Pancreas (tissue), 10 donors: Measurements from ENCODE around the gene SENP5. TPM values are rescaled to one million over a fixed set of nuclear protein-coding genes. Genes with fewer than 3 reads are reported as not detected.

Experiments used
- ATAC-seq, 4 donors: fragments of 200-7000 bp; cut with Tn5 transposase; one replicate each; pipeline versions ENCODE4 v1.8.0 to v1.9.1; 2020; ENCODE audit warnings: mild to moderate bottlenecking in 4 of 4, moderate library complexity in 4 of 4
- DNase-seq, 6 donors: peaks; one replicate each; pipeline ENCODE4 v3.0.0-alpha.2; 2020
- FAIRE-seq: peaks from 2 replicates; lab custom pipeline; 2012; peaks lifted over from hg19 to GRCh38; lab: Jason Lieb, UNC
- H3K27ac ChIP-seq, 4 donors: fragments of 200-600 bp; sonication (generic); 1 replicate in 3 of 4; 2 replicates in 1 of 4; pipeline versions ENCODE4 v1.5.0 to v1.8.0; 2020
- H3K27me3 ChIP-seq, 4 donors: fragments of 200-600 bp; one replicate each; pipeline ENCODE4 v1.8.0; 2021
- H3K36me3 ChIP-seq, 3 donors: fragments of 200-600 bp; sonication (generic) in 1 of 3; one replicate each; pipeline versions ENCODE4 v1.5.0 to v1.8.0; 2020 to 2021
- H3K4me1 ChIP-seq, 3 donors: fragments of 200-600 bp; one replicate each; pipeline ENCODE4 v1.8.0; 2021
- H3K4me3 ChIP-seq, 4 donors: fragments of 200-600 bp; sonication (generic) in 2 of 4; one replicate each; pipeline versions ENCODE4 v1.5.0 to v1.8.0; 2020 to 2021
- H3K9me3 ChIP-seq, 4 donors: fragments of 200-600 bp; one replicate each; pipeline ENCODE4 v1.8.0; 2021
- CTCF ChIP-seq, 4 donors: fragments of 200-600 bp; sonication (generic) in 3 of 4; IDR thresholded peaks; one replicate each; pipeline versions ENCODE4 v1.5.0 to v1.8.0; 2021; ENCODE audit warnings: antibody characterized with exemption in 4 of 4
- WGBS, 2 donors: extraction: QIAGEN DNeasy Blood & Tissue Kit; methylation state at CpG; one replicate each; pipeline ENCODE4 v1.1.7; 2013; 5-methylcytosine and 5-hydroxymethylcytosine counted together
- intact Hi-C, 3 donors: fragments of 100-400 bp; cut with DNase I; formaldehyde crosslinking; loops; one replicate each; pipeline versions ENCODE4 v1.11.1 to v1.14.2; 2022
- polyA plus RNA-seq, 2 donors: library from polyadenylated mRNA; stranded (reverse); fragments of 200-250 nt; gene quantifications; one replicate each; pipeline ENCODE4 v1.2.3, GENCODE V29; 2013
- total RNA-seq, 6 donors: library from RNA; stranded (reverse); fragmentation: NEBNext Ultra II Directional in 4 of 6; extraction: Animal tissue kit (Norgen Biotek cat#: 25700) in 4 of 6; gene quantifications; one replicate each; pipeline versions ENCODE4 v1.2.1 to v1.2.4, GENCODE V29; 2021 to 2023
- donor health status: healthy with polysubstance abuse.
- donor health status: DM: no; HTN: no; CAD: no; lungs with moderate emphysema.
- donor health status: DM: no; HTN: no; CAD: no.
- donor health status: control.
- donor health status: control.
- donor health status: Bipolar disorder and iron deficiency.
- donor health status: DM: yes; HTN: yes; CAD: no.
- donor health status: DM: no; HTN: no; CAD: no.
- donor health status: DM: no; HTN: no; CAD: no.
- donor health status: DM: yes; HTN: yes; CAD: no.

SENP5 gene
- total and polyA plus RNA-seq, 8 donors: 5.7 to 16.2 (median 10.9) TPM

- DNase-seq (no peak), ATAC-seq (no peak), FAIRE-seq (no peak)
- Histone ChIP-seq H3K36me3 (no peaks in the 10 kb centered on the region), H3K27ac (no peak overlapping the region), H3K27me3 (no peaks in the 10 kb centered on the region), H3K4me3 (no peak overlapping the region), H3K9me3 (no peaks in the 10 kb centered on the region), H3K4me1 (no peaks in the 10 kb centered on the region)
- 81 to 90% methylated on average over 7 of the region's 7 CpGs for WGBS, 2 donors
- intact Hi-C loops: no loop called here
- no peak for TF ChIP-seq CTCF (IDR thresholded peaks at IDR 0.05)
These were observed 87.1 kb downstream of the SENP5 start for GRCh38 chr3:196954832-196955231.

GRCh38 chr3:196962108-196962929, 94.6 kb downstream of the SENP5 start:
- Histone ChIP-seq H3K4me3 (no peak overlapping the region), H3K27ac (no peak overlapping the region), H3K27me3 (no peaks in the 10 kb centered on the region), H3K9me3 (no peaks in the 10 kb centered on the region), H3K4me1 (no peaks in the 10 kb centered on the region), H3K36me3 (no peaks in the 10 kb centered on the region)
- DNase-seq (no peak), FAIRE-seq (peak; percentile 43), ATAC-seq (no peak)
- 75 to 79% methylated on average over 9 of the region's 9 CpGs for WGBS, 2 donors
- no peak for TF ChIP-seq CTCF (IDR thresholded peaks at IDR 0.05)
- intact Hi-C loops: no loop called here

GRCh38 chr3:196962930-196963630, 95.4 kb downstream of the SENP5 start:
- no peaks in the 10 kb centered on the region for H3K27me3 ChIP-seq
- no peak overlapping the region for H3K27ac ChIP-seq
- H3K36me3 ChIP-seq: no peaks in the 10 kb centered on the region
- H3K9me3 ChIP-seq: no peaks in the 10 kb centered on the region
- 88 to 95% methylated on average over 10 of the region's 10 CpGs for WGBS, 2 donors
- no peak overlapping the region for H3K4me3 ChIP-seq
- intact Hi-C loops: no loop called here
- peaks cover 0 to 3% (median 0%) of the 10 kb centered on the region in 3 donors for H3K4me1 ChIP-seq
- no peak for ATAC-seq
- TF ChIP-seq CTCF (IDR thresholded peaks at IDR 0.05): no peak
- no peak for DNase-seq
- no peak for FAIRE-seq

GRCh38 chr3:196963631-196963953, 95.9 kb downstream of the SENP5 start:
- no peak for DNase-seq
- H3K27ac ChIP-seq: no peak overlapping the region
- no peak overlapping the region for H3K4me3 ChIP-seq
- TF ChIP-seq CTCF (IDR thresholded peaks at IDR 0.05): no peak
- H3K4me1 ChIP-seq: peaks cover 0 to 4% (median 0%) of the 10 kb centered on the region in 3 donors
- WGBS, 2 donors: 80 to 92% methylated on average over 2 of the region's 2 CpGs
- ATAC-seq: no peak
- FAIRE-seq: no peak
- no peaks in the 10 kb centered on the region for H3K27me3 ChIP-seq
- intact Hi-C loops: no loop called here
- H3K36me3 ChIP-seq: no peaks in the 10 kb centered on the region
- H3K9me3 ChIP-seq: no peaks in the 10 kb centered on the region
